UCSD-AML1 (cell line): ENCODE data around the gene CPXM1.
"Not testable (repeated sequence)": the region's sequence is repeated elsewhere in the genome, so short reads cannot be mapped to it uniquely, and the experiment has no call there.

Experiments
- DNase-seq: peaks from one replicate; lab custom pipeline; 2025; ENCODE audit not compliant: unreplicated experiment; lab: John Stamatoyannopoulos, UW

The CPXM1 gene

GRCh38 chr20:2770091-2770490, 30.3 kb downstream of the CPXM1 start:
- not testable (repeated sequence) for DNase-seq

GRCh38 chr20:2768632-2769015, 31.8 kb downstream of the CPXM1 start:
- no peak for DNase-seq

GRCh38 chr20:2767768-2768631, 32.4 kb downstream of the CPXM1 start:
- DNase-seq, result no peak

GRCh38 chr20:2763186-2763585, 37.2 kb downstream of the CPXM1 start:
- no peak for DNase-seq

- DNase-seq, result no peak
These were observed 37.8 kb downstream of the CPXM1 start for GRCh38 chr20:2762578-2763131.

GRCh38 chr20:2761885-2762284, 38.5 kb downstream of the CPXM1 start:
- DNase-seq, result no peak

- DNase-seq, result no peak
These were observed 39.5 kb downstream of the CPXM1 start for GRCh38 chr20:2760952-2761305.

GRCh38 chr20:2760297-2760951, 40.0 kb downstream of the CPXM1 start:
- no peak for DNase-seq

- no peak for DNase-seq
These were observed 40.7 kb downstream of the CPXM1 start for GRCh38 chr20:2759603-2760296.

- DNase-seq, result no peak
These were observed 41.3 kb downstream of the CPXM1 start for GRCh38 chr20:2759143-2759542.

GRCh38 chr20:2757969-2758368, 42.5 kb downstream of the CPXM1 start:
- DNase-seq, result no peak

GRCh38 chr20:2757001-2757400, 43.4 kb downstream of the CPXM1 start:
- no peak for DNase-seq

- peak; percentile 40 for DNase-seq
These were observed 44.3 kb downstream of the CPXM1 start for GRCh38 chr20:2756056-2756611.

- DNase-seq, result no peak
These were observed 44.9 kb downstream of the CPXM1 start for GRCh38 chr20:2755451-2756055.

- DNase-seq, result no peak
These were observed 46.0 kb downstream of the CPXM1 start for GRCh38 chr20:2754424-2754823.

GRCh38 chr20:2753461-2754040, 46.9 kb downstream of the CPXM1 start:
- DNase-seq, result no peak

- DNase-seq, result no peak
These were observed 47.6 kb downstream of the CPXM1 start for GRCh38 chr20:2752567-2753460.

GRCh38 chr20:2751878-2752566, 48.4 kb downstream of the CPXM1 start:
- DNase-seq, result no peak

- no peak for DNase-seq
These were observed 49.0 kb downstream of the CPXM1 start for GRCh38 chr20:2751347-2751877.
